HL-60 (cell line): ENCODE results near the gene NFYC.
"Not testable (repeated sequence)": the region's sequence is repeated elsewhere in the genome, so short reads cannot be mapped to it uniquely, and the experiment has no call there.

Source experiments
- DNase-seq, 2 experiments: peaks; one replicate each; pipeline ENCODE4 v3.0.0-alpha.2; 2010 to 2020; ENCODE audit warnings: low read depth in 1 of 2, low spot score in 1 of 2
- H3K27ac ChIP-seq: fragments of 250-450 bp; sonication (Bioruptor Pico); replicated peaks from 2 replicates; pipeline ENCODE4 v1.5.1; 2020; ENCODE audit warnings: mild to moderate bottlenecking, moderate library complexity
- H3K27me3 ChIP-seq: fragments of 250-450 bp; sonication (Bioruptor Pico); 2 replicates; pipeline ENCODE4 v1.5.1; 2021; ENCODE audit warnings: mild to moderate bottlenecking, moderate library complexity; ENCODE audit not compliant: insufficient read depth, poor library complexity, severe bottlenecking
- H3K4me3 ChIP-seq: replicated peaks from 2 replicates; pipeline ENCODE4 v1.5.1; 2011; ENCODE audit warnings: mild to moderate bottlenecking, control low read depth, low read length; ENCODE audit not compliant: insufficient read depth
- GABPA ChIP-seq: IDR thresholded peaks from 2 replicates; pipeline ENCODE4 v1.6.1; 2012; ENCODE audit warnings: low read depth
- POLR2AphosphoS5 ChIP-seq: IDR thresholded peaks from 2 replicates; pipeline ENCODE4 v1.6.1; 2012; ENCODE audit warnings: low read depth
- SPI1 ChIP-seq: IDR thresholded peaks from 2 replicates; pipeline ENCODE4 v1.6.1; 2012; ENCODE audit warnings: low read depth, mild to moderate bottlenecking, borderline replicate concordance
- TF ChIP-seq, protein P1 (sequence below): IDR thresholded peaks from 2 replicates; pipeline ENCODE4 v1.6.1; 2012; ENCODE audit warnings: low read depth; ENCODE audit not compliant: insufficient replicate concordance
- TF ChIP-seq, protein P2 (sequence below): IDR thresholded peaks from one replicate; pipeline ENCODE4 v1.5.1; 2011; ENCODE audit warnings: low read length, control low read depth, inconsistent platforms; ENCODE audit not compliant: insufficient read depth

NFYC gene

DNA sequence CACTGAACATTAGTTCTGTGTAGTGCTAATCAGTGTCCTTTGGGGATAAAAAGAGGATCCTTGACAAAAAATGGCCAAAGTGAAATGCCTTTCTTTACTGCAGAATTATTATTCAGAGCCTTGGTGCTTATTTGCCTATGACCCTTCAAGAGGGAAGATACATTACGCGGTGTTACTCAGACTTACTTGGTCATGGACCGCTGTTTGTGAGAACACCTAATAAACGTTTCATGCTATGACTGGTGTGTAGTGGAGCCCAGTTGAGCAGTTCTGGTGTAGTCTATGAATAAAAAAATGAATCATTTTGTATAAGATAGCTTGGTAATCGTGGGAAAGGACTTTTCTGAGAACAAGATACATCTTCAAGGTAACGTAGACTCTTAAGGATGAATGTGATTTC, 8.3 kb downstream of the NFYC start:
- Histone ChIP-seq H3K27me3 (no peaks in the 10 kb centered on the region), H3K4me3 (no peak overlapping the region), H3K27ac (no peak overlapping the region)
- TF ChIP-seq, protein P1, sequence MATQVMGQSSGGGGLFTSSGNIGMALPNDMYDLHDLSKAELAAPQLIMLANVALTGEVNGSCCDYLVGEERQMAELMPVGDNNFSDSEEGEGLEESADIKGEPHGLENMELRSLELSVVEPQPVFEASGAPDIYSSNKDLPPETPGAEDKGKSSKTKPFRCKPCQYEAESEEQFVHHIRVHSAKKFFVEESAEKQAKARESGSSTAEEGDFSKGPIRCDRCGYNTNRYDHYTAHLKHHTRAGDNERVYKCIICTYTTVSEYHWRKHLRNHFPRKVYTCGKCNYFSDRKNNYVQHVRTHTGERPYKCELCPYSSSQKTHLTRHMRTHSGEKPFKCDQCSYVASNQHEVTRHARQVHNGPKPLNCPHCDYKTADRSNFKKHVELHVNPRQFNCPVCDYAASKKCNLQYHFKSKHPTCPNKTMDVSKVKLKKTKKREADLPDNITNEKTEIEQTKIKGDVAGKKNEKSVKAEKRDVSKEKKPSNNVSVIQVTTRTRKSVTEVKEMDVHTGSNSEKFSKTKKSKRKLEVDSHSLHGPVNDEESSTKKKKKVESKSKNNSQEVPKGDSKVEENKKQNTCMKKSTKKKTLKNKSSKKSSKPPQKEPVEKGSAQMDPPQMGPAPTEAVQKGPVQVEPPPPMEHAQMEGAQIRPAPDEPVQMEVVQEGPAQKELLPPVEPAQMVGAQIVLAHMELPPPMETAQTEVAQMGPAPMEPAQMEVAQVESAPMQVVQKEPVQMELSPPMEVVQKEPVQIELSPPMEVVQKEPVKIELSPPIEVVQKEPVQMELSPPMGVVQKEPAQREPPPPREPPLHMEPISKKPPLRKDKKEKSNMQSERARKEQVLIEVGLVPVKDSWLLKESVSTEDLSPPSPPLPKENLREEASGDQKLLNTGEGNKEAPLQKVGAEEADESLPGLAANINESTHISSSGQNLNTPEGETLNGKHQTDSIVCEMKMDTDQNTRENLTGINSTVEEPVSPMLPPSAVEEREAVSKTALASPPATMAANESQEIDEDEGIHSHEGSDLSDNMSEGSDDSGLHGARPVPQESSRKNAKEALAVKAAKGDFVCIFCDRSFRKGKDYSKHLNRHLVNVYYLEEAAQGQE: no peak
- TF ChIP-seq POLR2AphosphoS5 (no peak), GABPA (no peak), SPI1 (no peak)
- TF ChIP-seq, protein P2, sequence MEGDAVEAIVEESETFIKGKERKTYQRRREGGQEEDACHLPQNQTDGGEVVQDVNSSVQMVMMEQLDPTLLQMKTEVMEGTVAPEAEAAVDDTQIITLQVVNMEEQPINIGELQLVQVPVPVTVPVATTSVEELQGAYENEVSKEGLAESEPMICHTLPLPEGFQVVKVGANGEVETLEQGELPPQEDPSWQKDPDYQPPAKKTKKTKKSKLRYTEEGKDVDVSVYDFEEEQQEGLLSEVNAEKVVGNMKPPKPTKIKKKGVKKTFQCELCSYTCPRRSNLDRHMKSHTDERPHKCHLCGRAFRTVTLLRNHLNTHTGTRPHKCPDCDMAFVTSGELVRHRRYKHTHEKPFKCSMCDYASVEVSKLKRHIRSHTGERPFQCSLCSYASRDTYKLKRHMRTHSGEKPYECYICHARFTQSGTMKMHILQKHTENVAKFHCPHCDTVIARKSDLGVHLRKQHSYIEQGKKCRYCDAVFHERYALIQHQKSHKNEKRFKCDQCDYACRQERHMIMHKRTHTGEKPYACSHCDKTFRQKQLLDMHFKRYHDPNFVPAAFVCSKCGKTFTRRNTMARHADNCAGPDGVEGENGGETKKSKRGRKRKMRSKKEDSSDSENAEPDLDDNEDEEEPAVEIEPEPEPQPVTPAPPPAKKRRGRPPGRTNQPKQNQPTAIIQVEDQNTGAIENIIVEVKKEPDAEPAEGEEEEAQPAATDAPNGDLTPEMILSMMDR: no peak
- DNase-seq: no peak

DNA sequence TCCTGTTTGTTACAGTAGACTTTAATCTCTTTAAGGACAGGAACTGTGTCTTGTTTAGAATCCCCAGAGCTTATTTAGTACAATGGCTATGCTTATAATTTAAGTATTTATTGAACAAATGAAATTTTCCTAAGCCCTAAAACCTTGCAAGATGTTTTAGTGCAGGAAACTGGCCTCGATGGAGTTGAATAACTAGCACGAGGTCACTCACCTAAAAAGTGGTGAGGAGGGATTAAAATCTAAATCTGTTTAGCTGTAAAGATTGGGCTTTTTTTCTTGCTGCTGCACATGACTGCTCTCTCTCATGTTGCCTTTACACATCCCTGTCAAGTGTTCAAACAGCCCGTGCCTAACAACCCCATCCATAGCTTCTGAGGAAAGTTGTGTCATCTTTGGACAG, 10.2 kb downstream of the NFYC start:
- DNase-seq: no peak

DNA sequence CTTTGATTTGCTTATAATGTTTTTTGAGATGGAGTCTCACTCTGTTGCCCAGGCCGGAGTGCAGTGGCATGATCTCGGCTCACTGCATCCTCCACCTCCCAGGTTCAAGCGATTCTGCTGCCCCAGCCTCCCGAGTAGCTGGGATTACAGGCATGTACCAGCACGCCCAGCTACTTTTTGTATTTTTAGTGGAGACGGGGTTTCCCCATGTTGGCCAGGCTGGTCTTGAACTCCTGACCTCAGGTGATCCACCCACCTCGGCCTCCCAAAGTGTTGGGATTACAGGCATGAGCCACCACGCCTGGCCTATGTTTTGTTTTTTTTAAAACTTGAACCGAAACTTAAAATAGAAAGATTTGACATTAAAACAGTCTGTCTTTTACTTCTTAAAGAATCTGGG, 11.3 kb downstream of the NFYC start:
- H3K27me3 ChIP-seq, H3K27ac ChIP-seq, H3K4me3 ChIP-seq, DNase-seq: not testable (repeated sequence)

More for the DNA sequence above, 10.2 kb downstream of the NFYC start:
- no peaks in the 10 kb centered on the region for H3K27me3 ChIP-seq
- H3K4me3 ChIP-seq: no peak overlapping the region
- no peak overlapping the region for H3K27ac ChIP-seq
- TF ChIP-seq, protein P2: no peak
- TF ChIP-seq, protein P1: no peak
- no peak for TF ChIP-seq SPI1
- TF ChIP-seq POLR2AphosphoS5: no peak
- no peak for TF ChIP-seq GABPA

DNA sequence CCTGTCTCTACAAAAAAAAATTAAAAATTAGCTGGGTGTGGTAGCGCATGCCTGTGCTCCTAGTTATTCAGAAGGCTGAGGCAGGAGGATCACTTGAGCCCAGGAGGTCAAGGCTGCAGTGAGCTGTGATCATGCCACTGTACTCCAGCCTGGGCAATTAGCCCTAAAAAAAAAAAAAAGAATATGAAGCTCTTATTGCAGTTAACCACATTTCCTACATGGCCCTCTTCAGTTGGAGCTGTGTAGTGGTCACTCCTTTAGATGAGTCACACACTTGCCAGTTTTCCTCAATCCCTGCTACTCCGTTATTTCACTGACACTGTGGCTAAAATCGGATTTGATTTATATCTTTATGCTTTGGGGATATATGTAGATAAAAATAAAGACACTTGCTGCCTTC, 11.8 kb downstream of the NFYC start:
- no peaks in the 10 kb centered on the region for H3K27me3 ChIP-seq
- DNase-seq: no peak
- H3K27ac ChIP-seq: no peak overlapping the region
- TF ChIP-seq SPI1: no peak
- no peak for TF ChIP-seq POLR2AphosphoS5
- TF ChIP-seq, protein P2: no peak
- TF ChIP-seq, protein P1: no peak
- TF ChIP-seq GABPA: no peak
- no peak overlapping the region for H3K4me3 ChIP-seq
